Endothelial cell (in vitro differentiated cells): ENCODE results near the gene HSPA2. TPM values are rescaled to one million over a fixed set of nuclear protein-coding genes. Genes with fewer than 3 reads are reported as not detected.
"Not testable (repeated sequence)": the region's sequence is repeated elsewhere in the genome, so short reads cannot be mapped to it uniquely, and the experiment has no call there.

Experiments
- DNase-seq: peaks from one replicate; pipeline ENCODE4 v3.0.0; 2021; ENCODE audit warnings: low spot score
- H3K27ac Mint-ChIP-seq: one replicate; pipeline ENCODE4 v1.8.0; 2021; ENCODE audit warnings: mixed read lengths, inconsistent platforms; ENCODE audit not compliant: unreplicated experiment
- H3K27me3 Mint-ChIP-seq: one replicate; pipeline ENCODE4 v1.8.0; 2021; ENCODE audit warnings: mild to moderate bottlenecking, moderate library complexity, mixed read lengths, inconsistent platforms; ENCODE audit not compliant: unreplicated experiment
- H3K36me3 Mint-ChIP-seq: one replicate; pipeline ENCODE4 v1.8.0; 2021; ENCODE audit warnings: mild to moderate bottlenecking, low read depth, mixed read lengths, inconsistent platforms; ENCODE audit not compliant: unreplicated experiment
- H3K4me1 Mint-ChIP-seq: one replicate; pipeline ENCODE4 v1.8.0; 2021; ENCODE audit warnings: mild to moderate bottlenecking, mixed read lengths, inconsistent platforms; ENCODE audit not compliant: unreplicated experiment
- H3K4me3 Mint-ChIP-seq: one replicate; pipeline ENCODE4 v1.8.0; 2021; ENCODE audit warnings: mild to moderate bottlenecking, mixed read lengths, inconsistent platforms; ENCODE audit not compliant: unreplicated experiment
- H3K9me3 Mint-ChIP-seq: one replicate; pipeline ENCODE4 v1.8.0; 2021; ENCODE audit warnings: mixed read lengths, inconsistent platforms; ENCODE audit not compliant: unreplicated experiment
- CTCF ChIP-seq: fragments of 200-600 bp; sonication (generic); IDR thresholded peaks from one replicate; pipeline ENCODE4 v1.5.0; 2021; ENCODE audit warnings: antibody characterized with exemption; ENCODE audit not compliant: unreplicated experiment
- total RNA-seq: library from RNA; stranded (reverse); fragmentation: NEBNext Ultra II Directional; extraction: Animal tissue kit (Norgen Biotek cat#: 25700); gene quantifications from one replicate; pipeline ENCODE4 v1.2.1, GENCODE V29; 2021; ENCODE audit not compliant: unreplicated experiment

Gene HSPA2
- total RNA-seq, 1 donor from 2014 or later, result 9.4 TPM

- DNase-seq, result no peak
- H3K27me3 Mint-ChIP-seq, result peaks cover 3% of the 10 kb centered on the region
- H3K9me3 Mint-ChIP-seq, result no peaks in the 10 kb centered on the region
- no peak for TF ChIP-seq CTCF
- H3K36me3 Mint-ChIP-seq, result no peaks in the 10 kb centered on the region
- no peak overlapping the region for H3K4me3 Mint-ChIP-seq
- H3K4me1 Mint-ChIP-seq, result peaks cover 43% of the 10 kb centered on the region
- no peak overlapping the region for H3K27ac Mint-ChIP-seq
Measured at GRCh38 chr14:64561631-64562030, 21.1 kb downstream of the HSPA2 start.

GRCh38 chr14:64562436-64562835 lies 21.9 kb downstream of the HSPA2 start:
- no peak for TF ChIP-seq CTCF
- DNase-seq, result no peak
- H3K4me1 Mint-ChIP-seq, result peaks cover 51% of the 10 kb centered on the region
- H3K4me3 Mint-ChIP-seq, result no peak overlapping the region
- no peak overlapping the region for H3K27ac Mint-ChIP-seq
- no peaks in the 10 kb centered on the region for H3K36me3 Mint-ChIP-seq
- H3K27me3 Mint-ChIP-seq, result peaks cover 3% of the 10 kb centered on the region
- H3K9me3 Mint-ChIP-seq, result no peaks in the 10 kb centered on the region

- Mint-ChIP-seq H3K9me3 (no peaks in the 10 kb centered on the region), H3K27ac (no peak overlapping the region), H3K36me3 (no peaks in the 10 kb centered on the region), H3K27me3 (peaks cover 3% of the 10 kb centered on the region), H3K4me3 (no peak overlapping the region), H3K4me1 (peaks cover 51% of the 10 kb centered on the region)
- DNase-seq, result no peak
- TF ChIP-seq CTCF, result no peak
Measured at GRCh38 chr14:64563696-64564095, 23.2 kb downstream of the HSPA2 start.

GRCh38 chr14:64566651-64567122 lies 26.1 kb downstream of the HSPA2 start:
- Mint-ChIP-seq H3K9me3 (no peaks in the 10 kb centered on the region), H3K27ac (peak overlapping the region; percentile 99), H3K4me1 (peaks cover 38% of the 10 kb centered on the region), H3K27me3 (peaks cover 3% of the 10 kb centered on the region), H3K4me3 (peak overlapping the region; percentile 57), H3K36me3 (no peaks in the 10 kb centered on the region)
- no peak for TF ChIP-seq CTCF
- peak; percentile 26 for DNase-seq

- DNase-seq, result no peak
- Mint-ChIP-seq H3K27ac (no peak overlapping the region), H3K4me1 (peaks cover 25% of the 10 kb centered on the region)
Measured at GRCh38 chr14:64569138-64569631, 28.6 kb downstream of the HSPA2 start.

GRCh38 chr14:64569646-64570045 lies 29.1 kb downstream of the HSPA2 start:
- peaks cover 20% of the 10 kb centered on the region for H3K4me1 Mint-ChIP-seq
- H3K27me3 Mint-ChIP-seq, H3K9me3 Mint-ChIP-seq, DNase-seq, H3K27ac Mint-ChIP-seq, H3K36me3 Mint-ChIP-seq, H3K4me3 Mint-ChIP-seq: not testable (repeated sequence)

More at GRCh38 chr14:64569138-64569631, 28.6 kb downstream of the HSPA2 start:
- H3K36me3 Mint-ChIP-seq, result no peaks in the 10 kb centered on the region
- no peaks in the 10 kb centered on the region for H3K9me3 Mint-ChIP-seq
- peaks cover 2% of the 10 kb centered on the region for H3K27me3 Mint-ChIP-seq
- no peak for TF ChIP-seq CTCF
- no peak overlapping the region for H3K4me3 Mint-ChIP-seq
